Activated CD8-positive, alpha-beta memory T cell treated with anti-CD3 and anti-CD28 coated beads, Interleukin-2, amount 50 U/mL, for 24 hours (primary cell): ENCODE results near the gene CRYBG1.

Experiments
- DNase-seq: peaks from one replicate; pipeline ENCODE4 v3.0.0-alpha.2; 2020; ENCODE audit errors: extremely low read depth

Gene CRYBG1

GRCh38 chr6:106608080-106608668 lies 247.7 kb downstream of the CRYBG1 start:
- no peak for DNase-seq

DNA sequence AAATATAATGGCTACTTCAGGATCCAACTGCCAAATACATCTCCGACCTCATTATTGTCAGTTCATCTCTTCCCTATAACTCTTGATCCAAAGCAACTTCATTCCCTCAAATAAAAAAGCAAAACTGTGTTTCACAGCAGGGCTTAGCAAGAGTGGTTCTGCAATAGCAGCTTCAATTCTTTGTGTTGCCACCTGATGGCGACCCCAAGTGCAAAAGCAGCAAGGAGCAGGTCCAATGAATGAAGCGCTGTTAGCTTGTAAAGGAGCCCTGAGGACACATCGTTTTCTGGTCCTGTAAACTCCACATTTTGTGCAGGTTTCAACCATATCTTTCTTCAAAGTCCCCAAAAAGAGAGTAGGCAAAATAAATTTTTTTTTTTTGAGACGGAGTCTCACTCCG lies 249.2 kb downstream of the CRYBG1 start:
- no peak for DNase-seq

DNA sequence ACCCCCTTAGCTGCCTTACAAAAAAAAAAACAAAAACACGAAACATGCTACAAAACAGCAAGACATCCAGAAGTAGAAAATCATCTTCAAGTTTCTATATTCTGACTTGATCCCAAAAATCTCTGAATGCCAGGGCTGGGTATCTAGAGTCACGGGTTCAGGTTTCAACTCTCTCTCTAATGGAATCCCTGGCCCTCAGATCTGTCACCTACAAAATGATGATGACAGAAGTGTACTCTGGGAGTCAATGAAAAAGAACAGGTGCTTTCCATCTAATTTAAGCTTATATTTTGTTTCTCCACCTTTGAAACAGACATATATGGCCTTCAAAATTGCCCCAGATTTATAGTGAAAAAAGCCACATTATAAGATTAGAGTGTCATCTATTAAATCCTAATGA lies 250.5 kb downstream of the CRYBG1 start:
- DNase-seq, result no peak

DNA sequence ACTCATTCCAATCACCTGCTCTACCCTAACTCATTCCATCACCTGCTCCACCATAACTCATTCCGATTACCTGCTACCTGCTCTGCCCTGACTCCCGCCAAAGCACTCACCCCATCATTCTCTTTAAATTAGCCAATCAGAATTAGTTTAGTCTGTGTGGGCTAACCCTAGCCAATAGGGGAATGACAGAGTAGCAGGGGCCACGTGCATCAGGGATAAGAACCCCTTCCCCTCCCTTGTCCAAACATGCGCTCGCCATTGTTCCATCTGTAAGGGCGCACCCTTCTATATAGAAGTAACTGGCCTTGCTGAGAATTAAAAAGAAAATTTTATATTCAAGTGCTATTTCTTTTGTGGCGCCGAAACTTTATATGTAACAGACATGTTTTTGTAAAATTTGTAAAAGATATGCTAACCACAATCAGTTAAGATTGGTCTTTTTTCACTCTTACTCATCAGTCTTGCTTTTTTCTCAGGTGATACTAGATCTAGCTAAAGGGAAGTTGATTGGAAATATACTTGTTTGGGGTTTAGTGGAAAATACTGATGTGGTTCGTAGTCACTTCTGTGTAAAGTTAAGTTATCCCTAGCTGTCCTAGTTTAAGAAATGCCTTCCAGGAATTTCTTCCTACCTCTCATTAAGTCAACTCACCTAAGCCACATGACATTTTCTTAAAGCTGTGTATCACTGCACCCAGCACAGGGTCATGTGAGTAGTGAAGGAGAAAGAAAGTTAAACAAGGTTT lies 252.3 kb downstream of the CRYBG1 start:
- DNase-seq, result no peak

DNA sequence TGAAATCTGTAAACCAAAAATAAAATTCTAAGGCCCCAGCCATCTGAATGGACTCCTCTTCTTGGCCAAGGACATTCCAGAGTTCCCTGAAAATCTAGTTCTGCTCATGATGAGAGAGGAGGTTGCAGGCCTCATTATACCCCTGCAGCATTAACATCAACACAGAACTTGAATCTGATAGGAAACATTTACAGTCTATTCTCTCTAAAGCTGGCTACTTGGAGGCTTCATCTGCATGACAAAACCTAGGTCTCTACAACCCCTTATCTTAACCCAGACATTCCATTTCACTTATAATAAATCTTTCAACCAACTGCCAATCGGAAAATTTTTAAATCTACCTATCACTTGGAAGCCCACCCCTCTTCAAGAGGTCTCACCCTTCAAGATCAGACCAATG lies 253.1 kb downstream of the CRYBG1 start:
- no peak for DNase-seq

GRCh38 chr6:106614166-106614565 lies 253.6 kb downstream of the CRYBG1 start:
- no peak for DNase-seq

DNA sequence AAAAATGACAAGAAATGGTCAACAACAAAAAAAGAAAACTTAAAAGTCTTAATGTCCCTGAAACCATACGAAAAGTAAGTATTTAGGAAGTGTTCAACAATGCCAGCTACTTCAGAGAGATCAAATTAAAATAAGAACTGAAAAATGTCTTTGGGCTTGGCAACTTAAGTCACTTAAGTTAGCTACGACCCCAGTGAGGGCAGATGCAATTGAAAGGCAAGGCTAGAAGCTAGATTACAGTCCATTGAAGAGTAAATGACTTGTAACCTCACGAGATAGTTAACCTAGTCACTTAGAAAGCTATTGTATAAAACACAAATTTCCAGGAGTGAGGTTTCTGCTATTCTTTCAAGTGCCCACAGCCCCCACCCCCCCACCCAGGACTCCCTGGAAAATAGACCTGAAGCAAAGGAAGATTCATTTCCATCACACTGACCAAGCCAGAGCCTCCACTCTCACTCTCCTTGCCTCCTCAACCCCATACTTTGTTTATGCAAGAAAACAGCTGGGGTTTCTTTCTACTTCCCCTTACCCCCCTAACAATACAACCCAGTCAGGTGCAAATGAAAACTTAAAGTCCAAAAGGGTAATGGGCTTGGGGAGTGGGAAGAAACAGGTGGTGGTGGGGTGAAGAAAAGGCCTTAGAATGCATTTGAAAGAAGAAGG lies 254.2 kb downstream of the CRYBG1 start:
- no peak for DNase-seq

DNA sequence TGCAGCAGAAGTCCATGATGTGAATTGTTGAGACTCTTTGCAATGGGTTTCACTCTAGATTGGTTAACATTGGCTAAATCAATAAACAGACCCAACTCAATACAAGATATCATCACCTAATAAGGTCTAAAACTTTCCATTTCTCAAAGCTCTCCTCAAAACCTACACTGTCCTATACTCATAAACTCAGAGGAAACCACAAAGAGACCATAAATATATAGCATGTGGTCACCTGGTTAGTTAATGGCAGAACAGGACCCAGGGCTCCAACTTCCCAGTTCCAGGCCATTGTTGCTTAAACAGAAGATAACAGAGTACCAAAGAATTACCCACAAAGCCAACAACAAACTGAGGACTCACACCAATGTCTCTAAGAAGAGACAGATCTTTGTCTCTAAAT lies 256.8 kb downstream of the CRYBG1 start:
- DNase-seq, result no peak

- no peak for DNase-seq
These were observed 257.3 kb downstream of the CRYBG1 start for GRCh38 chr6:106617857-106618256.

GRCh38 chr6:106618324-106618723 lies 257.8 kb downstream of the CRYBG1 start:
- DNase-seq, result no peak

DNA sequence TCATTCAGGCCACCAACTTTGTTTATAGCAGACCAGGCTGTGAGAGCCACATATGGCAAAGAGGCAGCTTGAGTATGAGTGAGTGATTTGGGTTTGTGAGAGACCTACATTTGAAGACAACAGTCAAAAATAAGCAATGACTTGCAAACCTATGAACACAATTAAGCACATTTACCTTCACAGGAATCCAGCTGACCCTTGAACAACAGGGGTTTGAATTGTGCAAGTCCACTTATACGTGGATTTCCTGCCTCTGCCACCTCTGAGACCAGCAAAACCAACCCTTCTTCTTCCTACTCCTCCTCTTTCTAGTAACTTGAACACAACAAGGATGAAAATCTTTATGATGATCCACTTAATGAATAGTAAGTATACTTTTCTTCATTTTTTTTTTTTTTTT lies 258.7 kb downstream of the CRYBG1 start:
- no peak for DNase-seq

- no peak for DNase-seq
These were observed 260.6 kb downstream of the CRYBG1 start for GRCh38 chr6:106620931-106621672.
